ENCODE results near the gene EIF2S3.
A peak's percentile ranks its signal among the peaks of the same experiment; 100 is the strongest.

Gene EIF2S3

GRCh38 chrX:24018809-24019208 is 35.9 kb upstream of the EIF2S3 start:
- DNase-seq, result no peak
- ChIA-PET POLR2A (no interaction called here), CTCF (interaction anchor here (0.5 kb wide), 1 partner anchor 10 kb away, joined by 3 read pairs; no protein-coding TSS in a partner anchor)
- H3K9me3 ChIP-seq (ENCODE audit: control extremely low read depth in 1 of 5, control insufficient read depth in 4 of 5, insufficient read depth in 2 of 5, low read depth in 1 of 5, low read length in 4 of 5), result no peaks in the 10 kb centered on the region
- H3K4me1 ChIP-seq (ENCODE audit: control extremely low read depth in 1 of 4, control insufficient read depth in 4 of 4, insufficient read depth in 4 of 4, low read length in 3 of 4), result peaks cover 2 to 11% (median 7%) of the 10 kb centered on the region in 4 experiments
- no peak overlapping the region for H3K27ac ChIP-seq (ENCODE audit: insufficient read depth in 1 of 2, low read depth in 1 of 2, low read length in 2 of 2, poor library complexity in 1 of 2, severe bottlenecking in 2 of 2)
- peaks cover 0 to 5% (median 0%) of the 10 kb centered on the region in 5 experiments for H3K27me3 ChIP-seq (replicated peaks in 2 of 5; ENCODE audit: control insufficient read depth in 4 of 5, insufficient read depth in 5 of 5, low read length in 4 of 5)
- H3K36me3 ChIP-seq (ENCODE audit: control insufficient read depth in 4 of 4, insufficient read depth in 4 of 4, low read length in 3 of 4), result peaks cover 0 to 2% (median 0%) of the 10 kb centered on the region in 4 experiments
- no peak overlapping the region for H3K4me3 ChIP-seq (ENCODE audit: control insufficient read depth in 1 of 7, extremely low read depth in 1 of 7, insufficient read depth in 4 of 7, low read depth in 2 of 7, low read length in 6 of 7)
- WGBS (ENCODE audit: insufficient coverage), result no CpG with 5 or more reads among the region's 4 CpGs

DNA sequence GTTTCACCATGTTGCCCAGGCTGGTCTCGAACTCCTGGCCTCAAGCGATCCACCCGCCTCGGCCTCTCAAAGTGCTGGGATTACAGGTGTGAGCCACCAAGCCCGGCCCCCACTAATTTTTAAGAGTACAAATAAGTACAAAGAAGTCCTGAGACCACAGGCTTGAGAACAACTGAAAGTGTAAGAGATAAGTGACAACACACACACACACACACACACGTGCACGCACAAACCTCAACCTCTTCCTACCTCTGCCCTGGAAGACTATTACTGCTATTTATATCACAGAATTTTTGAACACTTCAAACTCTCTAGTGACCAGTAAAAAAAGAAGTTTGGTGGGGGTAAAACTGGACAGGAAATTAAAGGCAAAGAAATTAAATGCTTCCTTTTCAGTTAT is 35.3 kb upstream of the EIF2S3 start:
- CTCF ChIA-PET, result interaction anchor here (0.5 kb wide), 1 partner anchor 10 kb away, joined by 3 read pairs; no protein-coding TSS in a partner anchor
- DNase-seq, result peak in 2 of 3 donors; percentile 19 to 24
- POLR2A ChIA-PET, result no interaction called here
- Histone ChIP-seq H3K36me3 (ENCODE audit: control insufficient read depth in 4 of 4, insufficient read depth in 4 of 4, low read length in 3 of 4) (peaks cover 0 to 2% (median 0%) of the 10 kb centered on the region in 4 experiments), H3K9me3 (ENCODE audit: control extremely low read depth in 1 of 5, control insufficient read depth in 4 of 5, insufficient read depth in 2 of 5, low read depth in 1 of 5, low read length in 4 of 5) (no peaks in the 10 kb centered on the region), H3K4me1 (ENCODE audit: control extremely low read depth in 1 of 4, control insufficient read depth in 4 of 4, insufficient read depth in 4 of 4, low read length in 3 of 4) (peaks cover 2 to 11% (median 7%) of the 10 kb centered on the region in 4 experiments), H3K27me3 (replicated peaks in 2 of 5; ENCODE audit: control insufficient read depth in 4 of 5, insufficient read depth in 5 of 5, low read length in 4 of 5) (peaks cover 0 to 7% (median 0%) of the 10 kb centered on the region in 5 experiments), H3K27ac (ENCODE audit: insufficient read depth in 1 of 2, low read depth in 1 of 2, low read length in 2 of 2, poor library complexity in 1 of 2, severe bottlenecking in 2 of 2) (no peak overlapping the region), H3K4me3 (ENCODE audit: control insufficient read depth in 1 of 7, extremely low read depth in 1 of 7, insufficient read depth in 4 of 7, low read depth in 2 of 7, low read length in 6 of 7) (no peak overlapping the region)
- no CpG with 5 or more reads among the region's 7 CpGs for WGBS (ENCODE audit: insufficient coverage)

- ChIA-PET POLR2A (no interaction called here), CTCF (interaction anchor here (0.7 to 1.3 kb wide), 3 partner anchors 8 to 112 kb away, joined by 3 to 4 read pairs (median 3); partner anchors contain the start of genes APOO and CXorf58)
- peaks cover 0 to 9% (median 0%) of the 10 kb centered on the region in 5 experiments for H3K27me3 ChIP-seq (replicated peaks in 2 of 5; ENCODE audit: control insufficient read depth in 4 of 5, insufficient read depth in 5 of 5, low read length in 4 of 5)
- H3K4me1 ChIP-seq (ENCODE audit: control extremely low read depth in 1 of 4, control insufficient read depth in 4 of 4, insufficient read depth in 4 of 4, low read length in 3 of 4), result peaks cover 2 to 11% (median 7%) of the 10 kb centered on the region in 4 experiments
- no peak for DNase-seq
- H3K36me3 ChIP-seq (ENCODE audit: control insufficient read depth in 4 of 4, insufficient read depth in 4 of 4, low read length in 3 of 4), result no peaks in the 10 kb centered on the region
- no peak overlapping the region for H3K4me3 ChIP-seq (ENCODE audit: control insufficient read depth in 1 of 7, extremely low read depth in 1 of 7, insufficient read depth in 4 of 7, low read depth in 2 of 7, low read length in 6 of 7)
- H3K27ac ChIP-seq (ENCODE audit: insufficient read depth in 1 of 2, low read depth in 1 of 2, low read length in 2 of 2, poor library complexity in 1 of 2, severe bottlenecking in 2 of 2), result no peak overlapping the region
- no CpG with 5 or more reads among the region's 3 CpGs for WGBS (ENCODE audit: insufficient coverage)
- no peaks in the 10 kb centered on the region for H3K9me3 ChIP-seq (ENCODE audit: control extremely low read depth in 1 of 5, control insufficient read depth in 4 of 5, insufficient read depth in 2 of 5, low read depth in 1 of 5, low read length in 4 of 5)
These were observed 34.4 kb upstream of the EIF2S3 start for GRCh38 chrX:24020306-24020876.

- POLR2A ChIA-PET, result interaction anchor here (1.7 kb wide), 1 partner anchor 15 kb away, joined by 3 read pairs; no protein-coding TSS in a partner anchor
- CTCF ChIA-PET, result interaction anchor here (1.4 kb wide), 1 partner anchor 115 kb away, joined by 5 read pairs; the partner anchor contains the start of genes APOO and CXorf58
- H3K27ac ChIP-seq (ENCODE audit: insufficient read depth in 1 of 2, low read depth in 1 of 2, low read length in 2 of 2, poor library complexity in 1 of 2, severe bottlenecking in 2 of 2), result peak overlapping the region; percentile 54 to 83
These were observed 31.2 kb upstream of the EIF2S3 start for GRCh38 chrX:24023544-24023943.

DNA sequence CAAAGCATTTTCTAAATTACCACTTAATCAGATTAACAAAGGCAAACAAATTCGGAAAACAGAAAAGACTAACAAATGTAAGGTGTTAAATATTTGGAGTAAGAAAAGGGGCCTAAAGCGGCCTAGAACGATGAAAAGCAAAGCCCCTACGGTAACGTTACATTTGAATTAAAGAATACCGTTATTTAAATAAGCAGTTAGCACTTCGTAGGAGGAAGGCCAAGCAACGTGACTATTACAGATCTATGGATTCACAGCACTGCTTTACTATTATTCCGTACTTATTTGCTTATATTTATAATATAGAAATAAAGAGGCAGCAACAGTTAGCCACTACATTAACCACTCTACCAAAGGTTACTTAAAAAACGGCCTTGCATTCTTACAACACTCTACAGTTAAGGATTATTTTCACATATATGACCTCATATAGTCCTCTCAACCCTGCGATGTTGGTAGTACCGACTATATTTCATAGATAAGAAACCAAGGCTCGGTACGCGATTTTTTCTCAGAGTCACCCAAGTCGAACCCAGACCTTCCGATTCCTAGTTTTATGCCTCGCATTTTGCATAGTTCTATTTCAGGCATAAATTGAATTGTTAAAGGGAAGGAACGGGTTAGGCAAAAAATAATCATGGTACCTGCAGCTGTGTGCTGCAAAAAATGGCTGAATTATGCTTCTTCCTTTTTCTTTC is 30.6 kb upstream of the EIF2S3 start:
- Histone ChIP-seq H3K9me3 (ENCODE audit: control extremely low read depth in 1 of 5, control insufficient read depth in 4 of 5, insufficient read depth in 2 of 5, low read depth in 1 of 5, low read length in 4 of 5) (no peaks in the 10 kb centered on the region), H3K27me3 (replicated peaks in 2 of 5; ENCODE audit: control insufficient read depth in 4 of 5, insufficient read depth in 5 of 5, low read length in 4 of 5) (peaks cover 0 to 18% (median 0%) of the 10 kb centered on the region in 5 experiments), H3K4me3 (ENCODE audit: control insufficient read depth in 1 of 7, extremely low read depth in 1 of 7, insufficient read depth in 4 of 7, low read depth in 2 of 7, low read length in 6 of 7) (peak overlapping the region; percentile 67 to 97 (median 80)), H3K36me3 (ENCODE audit: control insufficient read depth in 4 of 4, insufficient read depth in 4 of 4, low read length in 3 of 4) (no peaks in the 10 kb centered on the region), H3K4me1 (ENCODE audit: control extremely low read depth in 1 of 4, control insufficient read depth in 4 of 4, insufficient read depth in 4 of 4, low read length in 3 of 4) (peaks cover 2 to 14% (median 10%) of the 10 kb centered on the region in 4 experiments), H3K27ac (ENCODE audit: insufficient read depth in 1 of 2, low read depth in 1 of 2, low read length in 2 of 2, poor library complexity in 1 of 2, severe bottlenecking in 2 of 2) (peak overlapping the region; percentile 54 to 83)
- ChIA-PET CTCF (interaction anchor here (1.4 kb wide), 1 partner anchor 116 kb away, joined by 5 read pairs; the partner anchor contains the start of genes APOO and CXorf58), POLR2A (interaction anchor here (1.7 kb wide), 1 partner anchor 16 kb away, joined by 3 read pairs; no protein-coding TSS in a partner anchor)
- WGBS (ENCODE audit: insufficient coverage), result 34% methylated on average over 8 of the region's 19 CpGs
- DNase-seq, result peak in 2 of 3 donors; percentile 11 to 13

More at GRCh38 chrX:24023544-24023943, 31.2 kb upstream of the EIF2S3 start:
- WGBS (ENCODE audit: insufficient coverage), result no CpG with 5 or more reads among the region's 1 CpG
- Histone ChIP-seq H3K27me3 (replicated peaks in 2 of 5; ENCODE audit: control insufficient read depth in 4 of 5, insufficient read depth in 5 of 5, low read length in 4 of 5) (peaks cover 0 to 18% (median 0%) of the 10 kb centered on the region in 5 experiments), H3K9me3 (ENCODE audit: control extremely low read depth in 1 of 5, control insufficient read depth in 4 of 5, insufficient read depth in 2 of 5, low read depth in 1 of 5, low read length in 4 of 5) (no peaks in the 10 kb centered on the region), H3K4me3 (ENCODE audit: control insufficient read depth in 1 of 7, extremely low read depth in 1 of 7, insufficient read depth in 4 of 7, low read depth in 2 of 7, low read length in 6 of 7) (peak overlapping the region in 6 of 7 experiments; percentile 73 to 97 (median 80)), H3K4me1 (ENCODE audit: control extremely low read depth in 1 of 4, control insufficient read depth in 4 of 4, insufficient read depth in 4 of 4, low read length in 3 of 4) (peaks cover 2 to 14% (median 10%) of the 10 kb centered on the region in 4 experiments), H3K36me3 (ENCODE audit: control insufficient read depth in 4 of 4, insufficient read depth in 4 of 4, low read length in 3 of 4) (no peaks in the 10 kb centered on the region)
- no peak for DNase-seq

- CTCF ChIA-PET, result interaction anchor here (1.0 to 2.3 kb wide), 3 partner anchors 17 to 119 kb away, joined by 3 to 14 read pairs (median 3); no protein-coding TSS in a partner anchor
These were observed 29.7 kb upstream of the EIF2S3 start for GRCh38 chrX:24024819-24025740.

More at GRCh38 chrX:24024819-24025740, 29.7 kb upstream of the EIF2S3 start:
- Histone ChIP-seq H3K4me1 (ENCODE audit: control extremely low read depth in 1 of 4, control insufficient read depth in 4 of 4, insufficient read depth in 4 of 4, low read length in 3 of 4) (peaks cover 2 to 8% (median 6%) of the 10 kb centered on the region in 4 experiments), H3K27ac (ENCODE audit: insufficient read depth in 1 of 2, low read depth in 1 of 2, low read length in 2 of 2, poor library complexity in 1 of 2, severe bottlenecking in 2 of 2) (peak overlapping the region; percentile 80 to 95), H3K4me3 (ENCODE audit: control insufficient read depth in 1 of 7, extremely low read depth in 1 of 7, insufficient read depth in 4 of 7, low read depth in 2 of 7, low read length in 6 of 7) (peak overlapping the region; percentile 67 to 97 (median 80)), H3K36me3 (ENCODE audit: control insufficient read depth in 4 of 4, insufficient read depth in 4 of 4, low read length in 3 of 4) (no peaks in the 10 kb centered on the region), H3K27me3 (replicated peaks in 2 of 5; ENCODE audit: control insufficient read depth in 4 of 5, insufficient read depth in 5 of 5, low read length in 4 of 5) (peaks cover 0 to 20% (median 0%) of the 10 kb centered on the region in 5 experiments), H3K9me3 (ENCODE audit: control extremely low read depth in 1 of 5, control insufficient read depth in 4 of 5, insufficient read depth in 2 of 5, low read depth in 1 of 5, low read length in 4 of 5) (no peaks in the 10 kb centered on the region)
- DNase-seq, result peak; percentile 88 to 95 (median 93)
- POLR2A ChIA-PET, result interaction anchor here (0.7 to 1.1 kb wide), 3 partner anchors 12 to 117 kb away, joined by 3 to 10 read pairs (median 4); partner anchors contain the start of genes APOO, CXorf58 and EIF2S3
- 43% methylated on average over 85 of the region's 111 CpGs for WGBS (ENCODE audit: insufficient coverage)
